ENCODE data around the gene DGKG. TPM values are rescaled to one million over a fixed set of nuclear protein-coding genes. Genes with fewer than 3 reads are reported as not detected.

DGKG gene
- total RNA-seq, 1 donor, result 2.5 TPM

GRCh38 chr3:186308549-186308948, 53.5 kb downstream of the DGKG start:
- Histone ChIP-seq H3K79me2 (ENCODE audit: insufficient read depth, low read length) (no peaks in the 10 kb centered on the region), H2AFZ (ENCODE audit: low read length) (no peak overlapping the region), H3K9me3 (ENCODE audit: low read depth, low read length) (no peaks in the 10 kb centered on the region), H4K20me1 (ENCODE audit: insufficient read depth, low read length) (no peaks in the 10 kb centered on the region), H3K36me3 (ENCODE audit: insufficient read depth, low read length) (no peaks in the 10 kb centered on the region), H3K4me3 (ENCODE audit: insufficient read depth, low read length) (no peak overlapping the region), H3K4me1 (ENCODE audit: insufficient read depth, low read length) (no peaks in the 10 kb centered on the region), H3K4me2 (ENCODE audit: insufficient read depth, low read length) (no peak overlapping the region), H3K27me3 (ENCODE audit: insufficient read depth, low read length) (peaks cover 20% of the 10 kb centered on the region), H3K27ac (ENCODE audit: low read depth, low read length) (no peak overlapping the region)
- DNase-seq (ENCODE audit: insufficient read length, low spot score, missing footprints), result no peak
- TF ChIP-seq CTCF (IDR thresholded peaks at IDR 0.05; ENCODE audit: extremely low read depth, low read depth, low read length), result no peak

DNA sequence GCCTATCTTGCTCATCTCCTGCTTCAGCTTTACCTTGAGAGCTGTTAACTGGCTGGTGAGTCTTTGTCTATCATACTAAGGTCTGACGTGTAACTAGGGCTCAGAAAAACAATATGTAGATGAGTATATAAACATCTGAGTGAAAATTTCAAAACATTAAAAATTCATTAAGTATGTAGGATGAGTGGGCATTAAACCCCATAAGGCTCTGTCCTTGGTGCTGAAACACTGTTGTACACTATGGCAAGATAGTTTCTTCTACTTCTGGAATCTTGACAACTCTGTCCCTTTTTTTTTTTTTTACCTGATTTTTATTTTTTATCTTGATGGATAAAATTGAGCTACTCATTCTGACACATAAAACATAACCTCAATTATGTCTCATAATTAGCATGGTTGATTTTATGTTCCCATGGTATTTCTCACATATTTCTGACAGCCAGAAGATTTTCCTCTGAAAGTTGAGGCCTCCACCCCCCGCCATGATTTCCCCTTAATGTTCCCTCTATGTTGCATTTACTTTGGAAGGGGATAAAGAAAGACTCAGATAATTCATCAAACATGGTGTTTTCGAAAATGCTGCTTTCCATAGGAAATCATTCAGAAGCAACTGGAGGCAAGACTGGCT, 54.3 kb downstream of the DGKG start:
- H3K4me2 ChIP-seq (ENCODE audit: insufficient read depth, low read length), result no peak overlapping the region
- H4K20me1 ChIP-seq (ENCODE audit: insufficient read depth, low read length), result no peaks in the 10 kb centered on the region
- no peaks in the 10 kb centered on the region for H3K4me1 ChIP-seq (ENCODE audit: insufficient read depth, low read length)
- no peak overlapping the region for H3K27ac ChIP-seq (ENCODE audit: low read depth, low read length)
- H3K79me2 ChIP-seq (ENCODE audit: insufficient read depth, low read length), result no peaks in the 10 kb centered on the region
- no peak for DNase-seq (ENCODE audit: insufficient read length, low spot score, missing footprints)
- H3K36me3 ChIP-seq (ENCODE audit: insufficient read depth, low read length), result no peaks in the 10 kb centered on the region
- no peak overlapping the region for H3K4me3 ChIP-seq (ENCODE audit: insufficient read depth, low read length)
- no peak overlapping the region for H2AFZ ChIP-seq (ENCODE audit: low read length)
- TF ChIP-seq CTCF (IDR thresholded peaks at IDR 0.05; ENCODE audit: extremely low read depth, low read depth, low read length), result no peak
- H3K27me3 ChIP-seq (ENCODE audit: insufficient read depth, low read length), result peaks cover 29% of the 10 kb centered on the region
- no peaks in the 10 kb centered on the region for H3K9me3 ChIP-seq (ENCODE audit: low read depth, low read length)

- H3K4me2 ChIP-seq (ENCODE audit: insufficient read depth, low read length), result no peak overlapping the region
- no peaks in the 10 kb centered on the region for H3K9me3 ChIP-seq (ENCODE audit: low read depth, low read length)
- H4K20me1 ChIP-seq (ENCODE audit: insufficient read depth, low read length), result no peaks in the 10 kb centered on the region
- H3K36me3 ChIP-seq (ENCODE audit: insufficient read depth, low read length), result no peaks in the 10 kb centered on the region
- DNase-seq (ENCODE audit: insufficient read length, low spot score, missing footprints), result no peak
- H3K4me3 ChIP-seq (ENCODE audit: insufficient read depth, low read length), result no peak overlapping the region
- no peak overlapping the region for H2AFZ ChIP-seq (ENCODE audit: low read length)
- TF ChIP-seq CTCF (IDR thresholded peaks at IDR 0.05; ENCODE audit: extremely low read depth, low read depth, low read length), result no peak
- no peaks in the 10 kb centered on the region for H3K4me1 ChIP-seq (ENCODE audit: insufficient read depth, low read length)
- H3K27me3 ChIP-seq (ENCODE audit: insufficient read depth, low read length), result peaks cover 37% of the 10 kb centered on the region
- no peak overlapping the region for H3K27ac ChIP-seq (ENCODE audit: low read depth, low read length)
- no peaks in the 10 kb centered on the region for H3K79me2 ChIP-seq (ENCODE audit: insufficient read depth, low read length)
Observed at GRCh38 chr3:186305286-186305685, 56.7 kb downstream of the DGKG start.

GRCh38 chr3:186303965-186304364, 58.1 kb downstream of the DGKG start:
- H3K4me3 ChIP-seq (ENCODE audit: insufficient read depth, low read length), result no peak overlapping the region
- no peaks in the 10 kb centered on the region for H4K20me1 ChIP-seq (ENCODE audit: insufficient read depth, low read length)
- H3K27me3 ChIP-seq (ENCODE audit: insufficient read depth, low read length), result peaks cover 45% of the 10 kb centered on the region
- H3K4me1 ChIP-seq (ENCODE audit: insufficient read depth, low read length), result no peaks in the 10 kb centered on the region
- no peak overlapping the region for H2AFZ ChIP-seq (ENCODE audit: low read length)
- H3K4me2 ChIP-seq (ENCODE audit: insufficient read depth, low read length), result no peak overlapping the region
- H3K79me2 ChIP-seq (ENCODE audit: insufficient read depth, low read length), result no peaks in the 10 kb centered on the region
- no peaks in the 10 kb centered on the region for H3K36me3 ChIP-seq (ENCODE audit: insufficient read depth, low read length)
- H3K9me3 ChIP-seq (ENCODE audit: low read depth, low read length), result no peaks in the 10 kb centered on the region
- no peak for DNase-seq (ENCODE audit: insufficient read length, low spot score, missing footprints)
- no peak overlapping the region for H3K27ac ChIP-seq (ENCODE audit: low read depth, low read length)
- TF ChIP-seq CTCF (IDR thresholded peaks at IDR 0.05; ENCODE audit: extremely low read depth, low read depth, low read length), result no peak

Measured in osteoblast (primary cell).